Nephron progenitor cell (in vitro differentiated cells): ENCODE results near the gene PIK3R6.

ENCODE experiments used
- DNase-seq: peaks from one replicate; pipeline ENCODE4 v3.0.0; 2021
- H3K27ac Mint-ChIP-seq: 2 replicates; pipeline ENCODE4 v1.8.0; 2021; ENCODE audit warnings: mild to moderate bottlenecking, moderate library complexity, mixed read lengths
- H3K27me3 Mint-ChIP-seq: 2 replicates; pipeline ENCODE4 v1.8.0; 2021; ENCODE audit warnings: mild to moderate bottlenecking, low read depth, mixed read lengths; ENCODE audit not compliant: poor library complexity
- H3K36me3 Mint-ChIP-seq: 2 replicates; pipeline ENCODE4 v1.8.0; 2021; ENCODE audit warnings: low read depth, mixed read lengths
- H3K4me1 Mint-ChIP-seq: 2 replicates; pipeline ENCODE4 v1.8.0; 2021; ENCODE audit warnings: mixed read lengths
- H3K4me3 Mint-ChIP-seq: 2 replicates; pipeline ENCODE4 v1.8.0; 2021; ENCODE audit warnings: mild to moderate bottlenecking, moderate library complexity, mixed read lengths
- H3K9me3 Mint-ChIP-seq: 2 replicates; pipeline ENCODE4 v1.8.0; 2021; ENCODE audit warnings: mild to moderate bottlenecking, moderate library complexity, mixed read lengths
- TF ChIP-seq, protein P1 (sequence below): fragments of 200-600 bp; sonication (generic); IDR thresholded peaks from 2 replicates; pipeline ENCODE4 v1.5.0; 2021; ENCODE audit warnings: antibody characterized with exemption

Gene PIK3R6

DNA sequence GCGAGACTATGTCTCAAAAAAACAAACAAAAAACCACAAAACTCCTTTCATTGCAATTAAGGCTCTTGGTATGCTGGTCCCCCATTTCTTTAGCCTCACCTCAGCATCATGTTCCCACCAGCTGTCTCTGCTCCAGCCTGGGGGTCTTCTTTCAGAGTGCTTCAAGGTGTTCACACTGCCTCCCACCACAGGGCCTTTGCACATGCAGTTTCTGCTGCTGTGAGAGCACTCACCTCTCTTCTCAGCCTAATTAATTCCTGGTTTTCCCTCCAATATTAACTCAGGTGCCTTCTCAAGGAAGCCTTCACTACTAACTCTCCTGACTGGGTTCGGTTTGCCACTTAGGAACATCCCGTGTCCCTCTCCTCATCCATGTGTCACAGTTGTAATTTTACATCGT, 15.9 kb upstream of the PIK3R6 start:
- Mint-ChIP-seq H3K27ac (no peak overlapping the region), H3K4me1 (peaks cover 30% of the 10 kb centered on the region), H3K9me3 (no peaks in the 10 kb centered on the region), H3K4me3 (no peak overlapping the region), H3K36me3 (no peaks in the 10 kb centered on the region), H3K27me3 (peaks cover 15% of the 10 kb centered on the region)
- TF ChIP-seq, protein P1, sequence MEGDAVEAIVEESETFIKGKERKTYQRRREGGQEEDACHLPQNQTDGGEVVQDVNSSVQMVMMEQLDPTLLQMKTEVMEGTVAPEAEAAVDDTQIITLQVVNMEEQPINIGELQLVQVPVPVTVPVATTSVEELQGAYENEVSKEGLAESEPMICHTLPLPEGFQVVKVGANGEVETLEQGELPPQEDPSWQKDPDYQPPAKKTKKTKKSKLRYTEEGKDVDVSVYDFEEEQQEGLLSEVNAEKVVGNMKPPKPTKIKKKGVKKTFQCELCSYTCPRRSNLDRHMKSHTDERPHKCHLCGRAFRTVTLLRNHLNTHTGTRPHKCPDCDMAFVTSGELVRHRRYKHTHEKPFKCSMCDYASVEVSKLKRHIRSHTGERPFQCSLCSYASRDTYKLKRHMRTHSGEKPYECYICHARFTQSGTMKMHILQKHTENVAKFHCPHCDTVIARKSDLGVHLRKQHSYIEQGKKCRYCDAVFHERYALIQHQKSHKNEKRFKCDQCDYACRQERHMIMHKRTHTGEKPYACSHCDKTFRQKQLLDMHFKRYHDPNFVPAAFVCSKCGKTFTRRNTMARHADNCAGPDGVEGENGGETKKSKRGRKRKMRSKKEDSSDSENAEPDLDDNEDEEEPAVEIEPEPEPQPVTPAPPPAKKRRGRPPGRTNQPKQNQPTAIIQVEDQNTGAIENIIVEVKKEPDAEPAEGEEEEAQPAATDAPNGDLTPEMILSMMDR = no peak
- no peak for DNase-seq

DNA sequence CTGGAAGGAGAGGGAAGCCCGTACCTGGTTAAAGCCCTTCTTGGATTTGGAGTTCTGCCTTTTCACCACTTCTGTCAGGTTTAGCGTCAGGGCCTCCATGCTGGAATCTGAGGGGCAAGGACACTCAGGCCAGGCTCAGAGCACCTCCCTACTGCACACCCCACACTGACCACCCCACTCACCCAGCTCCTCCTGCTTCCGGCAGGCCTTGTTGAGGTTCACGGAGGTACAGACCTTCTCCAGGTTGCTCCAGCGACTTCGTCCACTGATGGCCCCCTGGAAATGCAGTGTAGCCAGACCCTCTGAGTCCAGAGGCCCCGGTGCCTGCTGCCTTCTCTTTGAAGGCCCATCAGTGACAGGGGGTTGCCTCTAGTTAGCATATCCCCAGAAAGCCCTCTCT, 14.1 kb upstream of the PIK3R6 start:
- Mint-ChIP-seq H3K36me3 (no peaks in the 10 kb centered on the region), H3K4me1 (peaks cover 30% of the 10 kb centered on the region), H3K27me3 (peaks cover 18% of the 10 kb centered on the region), H3K4me3 (no peak overlapping the region), H3K27ac (no peak overlapping the region), H3K9me3 (no peaks in the 10 kb centered on the region)
- no peak for DNase-seq
- TF ChIP-seq, protein P1 = no peak

DNA sequence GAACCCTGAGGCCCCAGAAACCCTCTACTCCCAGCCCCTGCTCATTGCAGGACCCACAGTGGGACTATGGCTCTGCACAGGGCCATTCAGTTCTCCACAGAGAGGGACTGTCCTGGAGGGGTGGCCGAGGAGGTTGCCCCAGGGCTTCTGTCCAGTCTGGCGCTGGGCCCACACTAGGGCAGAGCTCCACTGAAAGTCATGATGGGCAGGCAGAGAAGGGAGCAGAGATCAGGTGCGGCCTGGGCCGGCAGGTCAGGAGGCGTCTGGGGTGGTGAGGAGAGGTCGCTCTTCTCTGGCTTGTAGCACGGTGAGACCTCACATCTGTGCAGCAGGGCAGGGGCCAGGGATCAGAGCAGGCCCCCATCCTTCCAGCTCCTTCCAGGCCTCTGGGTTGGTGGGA, 13.0 kb upstream of the PIK3R6 start:
- TF ChIP-seq, protein P1 = no peak
- no peak overlapping the region for H3K4me3 Mint-ChIP-seq

DNA sequence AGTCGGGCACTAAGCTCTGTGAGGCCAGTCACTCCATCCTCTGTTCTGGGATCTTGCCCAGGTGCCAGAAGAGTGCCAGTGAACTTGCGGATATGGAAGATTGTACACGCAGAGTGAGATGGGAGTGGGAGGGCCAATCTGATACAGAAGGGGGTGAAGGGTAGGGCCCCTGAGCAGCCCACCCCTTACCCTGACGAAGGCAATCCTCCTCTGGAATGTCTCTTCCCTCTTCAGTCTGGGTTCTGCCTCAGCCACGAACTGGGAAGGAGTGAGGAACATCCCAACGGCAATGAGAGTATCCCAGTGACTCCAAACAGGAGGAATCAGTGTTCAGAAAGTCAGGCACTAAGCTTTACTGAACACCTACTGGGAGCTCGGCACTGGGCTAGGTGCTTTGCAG, 11.9 kb upstream of the PIK3R6 start:
- Mint-ChIP-seq H3K9me3 (no peaks in the 10 kb centered on the region), H3K4me1 (peaks cover 48% of the 10 kb centered on the region), H3K27ac (no peak overlapping the region), H3K27me3 (peaks cover 14% of the 10 kb centered on the region), H3K36me3 (no peaks in the 10 kb centered on the region), H3K4me3 (no peak overlapping the region)
- DNase-seq = no peak
- TF ChIP-seq, protein P1 = no peak

More for the DNA sequence above, 13.0 kb upstream of the PIK3R6 start:
- no peak for DNase-seq
- H3K4me1 Mint-ChIP-seq = peaks cover 38% of the 10 kb centered on the region
- H3K36me3 Mint-ChIP-seq = no peaks in the 10 kb centered on the region
- peaks cover 14% of the 10 kb centered on the region for H3K27me3 Mint-ChIP-seq
- no peak overlapping the region for H3K27ac Mint-ChIP-seq
- no peaks in the 10 kb centered on the region for H3K9me3 Mint-ChIP-seq

DNA sequence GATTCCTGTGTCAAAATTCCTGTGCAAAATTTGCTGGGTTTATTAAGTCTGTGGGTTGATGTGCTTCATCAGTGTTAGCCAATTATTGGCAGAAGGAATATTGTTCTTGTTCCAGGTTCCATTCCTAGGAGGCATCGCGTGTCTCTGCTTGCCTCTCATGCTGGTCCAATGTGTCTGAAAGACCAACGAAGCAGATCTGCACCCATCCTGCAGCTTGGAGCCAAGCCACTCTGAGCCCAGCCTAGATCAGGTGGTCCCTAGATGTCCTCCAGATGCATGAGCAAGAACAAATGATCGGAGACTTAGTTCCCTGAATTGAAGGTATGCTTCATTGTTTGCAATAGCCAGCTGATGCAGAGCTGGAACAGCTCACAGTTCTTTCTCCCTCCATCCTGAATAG, 10.5 kb upstream of the PIK3R6 start:
- Mint-ChIP-seq H3K4me1 (peaks cover 62% of the 10 kb centered on the region), H3K9me3 (no peaks in the 10 kb centered on the region), H3K27ac (no peak overlapping the region), H3K36me3 (no peaks in the 10 kb centered on the region), H3K4me3 (no peak overlapping the region), H3K27me3 (peaks cover 17% of the 10 kb centered on the region)
- no peak for DNase-seq
- TF ChIP-seq, protein P1 = no peak

DNA sequence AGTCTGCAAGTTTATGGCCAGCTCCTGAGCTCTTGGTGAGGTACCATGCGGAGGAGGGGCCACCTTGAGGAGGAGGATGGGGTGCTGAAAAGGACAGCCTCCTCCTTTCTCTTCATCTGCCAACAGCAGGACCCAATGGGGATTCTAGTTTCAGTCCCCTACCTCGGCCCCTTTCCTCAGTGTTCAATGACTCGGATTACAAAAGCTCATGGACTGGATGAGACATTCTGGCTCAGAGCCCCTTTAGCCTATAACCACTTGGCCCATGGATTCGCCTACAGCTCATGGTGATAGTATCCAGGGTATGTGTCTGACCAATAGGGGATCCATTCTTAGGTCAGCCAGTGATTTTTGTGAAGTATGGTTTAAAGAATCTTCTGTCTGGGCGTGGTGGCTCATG, 8.5 kb upstream of the PIK3R6 start:
- no peaks in the 10 kb centered on the region for H3K36me3 Mint-ChIP-seq
- H3K9me3 Mint-ChIP-seq = peaks cover 3% of the 10 kb centered on the region
- no peak for DNase-seq
- no peak overlapping the region for H3K4me3 Mint-ChIP-seq
- H3K4me1 Mint-ChIP-seq = peaks cover 51% of the 10 kb centered on the region
- no peak overlapping the region for H3K27ac Mint-ChIP-seq
- peaks cover 11% of the 10 kb centered on the region for H3K27me3 Mint-ChIP-seq
- TF ChIP-seq, protein P1 = no peak
